ENCODE measurements around the gene NRAP. TPM values are rescaled to one million over a fixed set of nuclear protein-coding genes. Genes with fewer than 3 reads are reported as not detected.

Gene NRAP
- total RNA-seq, 1 experiment from 2014 or later, result not detected

- Mint-ChIP-seq H3K4me1 (ENCODE audit: insufficient read depth, unreplicated experiment) (no peaks in the 10 kb centered on the region), H3K9me3 (ENCODE audit: unreplicated experiment) (no peaks in the 10 kb centered on the region), H3K4me3 (ENCODE audit: unreplicated experiment) (no peak overlapping the region), H3K27me3 (ENCODE audit: insufficient read depth, unreplicated experiment) (peaks cover 44% of the 10 kb centered on the region), H3K36me3 (ENCODE audit: insufficient read depth, unreplicated experiment) (no peaks in the 10 kb centered on the region), H3K27ac (ENCODE audit: low read depth, unreplicated experiment) (no peak overlapping the region)
- ChIA-PET CTCF (interaction anchor here (0.6 to 3.3 kb wide), 3 partner anchors 9 to 1053 kb away, joined by 3 to 27 read pairs (median 5); no protein-coding TSS in a partner anchor), POLR2A (no interaction called here)
- DNase-seq (ENCODE audit: unreplicated experiment), result no peak
- no TSS peak for BruUV-seq (replicated peaks)
- TF ChIP-seq CTCF (IDR thresholded peaks at IDR 0.05; ENCODE audit: unreplicated experiment), result no peak
- intact Hi-C loops (cut with micrococcal nuclease), result no loop called here
Measured at GRCh38 chr10:113573368-113573767, 90.5 kb downstream of the NRAP start.

GRCh38 chr10:113572520-113573290, 91.1 kb downstream of the NRAP start:
- no TSS peak for BruUV-seq (replicated peaks)
- intact Hi-C loops (cut with micrococcal nuclease), result no loop called here
- H3K27me3 Mint-ChIP-seq (ENCODE audit: insufficient read depth, unreplicated experiment), result peaks cover 44% of the 10 kb centered on the region
- DNase-seq (ENCODE audit: unreplicated experiment), result no peak
- CTCF ChIA-PET, result interaction anchor here (0.5 to 3.3 kb wide), 3 partner anchors 9 to 1052 kb away, joined by 3 to 27 read pairs (median 5); no protein-coding TSS in a partner anchor
- H3K4me1 Mint-ChIP-seq (ENCODE audit: insufficient read depth, unreplicated experiment), result no peaks in the 10 kb centered on the region
- no peaks in the 10 kb centered on the region for H3K9me3 Mint-ChIP-seq (ENCODE audit: unreplicated experiment)
- no peak overlapping the region for H3K27ac Mint-ChIP-seq (ENCODE audit: low read depth, unreplicated experiment)
- no peak overlapping the region for H3K4me3 Mint-ChIP-seq (ENCODE audit: unreplicated experiment)
- POLR2A ChIA-PET, result no interaction called here
- no peak for TF ChIP-seq CTCF (IDR thresholded peaks at IDR 0.05; ENCODE audit: unreplicated experiment)
- no peaks in the 10 kb centered on the region for H3K36me3 Mint-ChIP-seq (ENCODE audit: insufficient read depth, unreplicated experiment)

DNA sequence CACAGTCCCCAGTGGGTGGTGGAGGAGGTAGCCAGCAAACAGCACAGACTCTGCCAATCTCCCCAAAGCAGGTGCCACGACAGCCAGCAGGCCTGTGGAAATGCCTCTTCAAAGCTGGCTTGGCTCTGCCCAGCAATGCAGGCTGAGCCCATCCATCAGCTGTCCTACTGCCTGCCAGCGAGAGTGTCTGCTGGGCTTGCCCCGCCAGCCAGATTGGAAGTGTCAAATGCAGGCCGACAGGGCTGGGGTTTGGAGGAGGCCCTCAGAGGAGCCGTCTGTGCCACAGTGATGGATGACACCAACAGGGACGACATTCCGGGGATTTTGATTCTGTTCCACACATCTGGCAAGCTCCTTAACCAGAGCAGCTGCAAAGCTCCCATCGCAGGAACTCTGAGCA, 94.3 kb downstream of the NRAP start:
- DNase-seq (ENCODE audit: unreplicated experiment), result no peak
- Mint-ChIP-seq H3K27ac (ENCODE audit: low read depth, unreplicated experiment) (no peak overlapping the region), H3K27me3 (ENCODE audit: insufficient read depth, unreplicated experiment) (peaks cover 39% of the 10 kb centered on the region), H3K36me3 (ENCODE audit: insufficient read depth, unreplicated experiment) (no peaks in the 10 kb centered on the region), H3K4me1 (ENCODE audit: insufficient read depth, unreplicated experiment) (no peaks in the 10 kb centered on the region), H3K4me3 (ENCODE audit: unreplicated experiment) (no peak overlapping the region), H3K9me3 (ENCODE audit: unreplicated experiment) (no peaks in the 10 kb centered on the region)
- intact Hi-C loops (cut with micrococcal nuclease), result loop anchor here (10.0 kb wide), 1 partner anchor 115 kb away; no protein-coding TSS in a partner anchor
- no TSS peak for BruUV-seq (replicated peaks)
- no peak for TF ChIP-seq CTCF (IDR thresholded peaks at IDR 0.05; ENCODE audit: unreplicated experiment)
- ChIA-PET POLR2A (interaction anchor here (0.7 kb wide), 1 partner anchor 1527 kb away, joined by 4 read pairs; no protein-coding TSS in a partner anchor), CTCF (interaction anchor here (0.6 kb wide), 2 partner anchors 196 to 434 kb away, joined by 3 read pairs; no protein-coding TSS in a partner anchor)

DNA sequence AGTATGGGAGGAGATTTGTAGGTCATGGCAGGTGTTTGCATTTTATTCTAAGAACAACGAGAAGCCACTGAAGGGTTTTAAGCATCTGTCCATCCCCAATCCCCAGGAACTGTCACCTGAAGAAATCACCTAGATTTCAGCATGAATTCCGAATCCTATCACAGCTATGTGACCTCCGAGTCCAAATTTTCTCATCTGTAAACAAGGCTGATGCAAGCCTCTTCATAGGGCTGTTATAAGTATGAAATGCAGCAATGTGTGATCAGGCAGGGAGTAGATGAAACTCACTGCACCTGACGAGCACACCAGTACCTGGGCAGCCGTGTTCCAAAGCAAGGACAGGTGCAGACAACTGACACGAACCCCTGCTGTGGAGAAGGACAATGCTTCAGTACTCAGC, 97.0 kb downstream of the NRAP start:
- no TSS peak for BruUV-seq (replicated peaks)
- Mint-ChIP-seq H3K9me3 (ENCODE audit: unreplicated experiment) (no peaks in the 10 kb centered on the region), H3K36me3 (ENCODE audit: insufficient read depth, unreplicated experiment) (no peaks in the 10 kb centered on the region), H3K27ac (ENCODE audit: low read depth, unreplicated experiment) (no peak overlapping the region), H3K27me3 (ENCODE audit: insufficient read depth, unreplicated experiment) (peaks cover 12% of the 10 kb centered on the region), H3K4me3 (ENCODE audit: unreplicated experiment) (no peak overlapping the region), H3K4me1 (ENCODE audit: insufficient read depth, unreplicated experiment) (peaks cover 4% of the 10 kb centered on the region)
- ChIA-PET CTCF (interaction anchor here (0.6 to 0.8 kb wide), 2 partner anchors 13 to 1095 kb away, joined by 3 to 4 read pairs; no protein-coding TSS in a partner anchor), POLR2A (no interaction called here)
- no peak for DNase-seq (ENCODE audit: unreplicated experiment)
- TF ChIP-seq CTCF (IDR thresholded peaks at IDR 0.05; ENCODE audit: unreplicated experiment), result no peak
- intact Hi-C loops (cut with micrococcal nuclease), result loop anchor here (10.0 kb wide), 1 partner anchor 112 kb away; no protein-coding TSS in a partner anchor

Measured in MCF 10A (cell line).